Esophagus muscularis mucosa (tissue), 4 donors: ENCODE measurements around the gene GPI. TPM values are rescaled to one million over a fixed set of nuclear protein-coding genes. Genes with fewer than 3 reads are reported as not detected.

Experiments used
- DNase-seq: peaks from one replicate; pipeline ENCODE4 v3.0.0-alpha.2; 2017; ENCODE audit errors: extremely low spot score
- H3K27ac ChIP-seq, 4 donors: fragments of 200-600 bp; sonication (generic); replicated peaks in 1 of 4; 1 replicate in 3 of 4; 2 replicates in 1 of 4; pipeline ENCODE4 v1.5.1; 2016 to 2019; ENCODE audit warnings: mild to moderate bottlenecking in 1 of 4
- H3K27me3 ChIP-seq, 4 donors: fragments of 200-600 bp; sonication (generic); one replicate each; pipeline versions ENCODE4 v1.5.1 to v1.6.0; 2016 to 2019
- H3K36me3 ChIP-seq, 4 donors: fragments of 200-600 bp; sonication (generic); one replicate each; pipeline ENCODE4 v1.5.1; 2016 to 2019
- H3K4me1 ChIP-seq, 4 donors: fragments of 200-600 bp; sonication (generic); one replicate each; pipeline ENCODE4 v1.5.1; 2016 to 2019
- H3K4me3 ChIP-seq, 4 donors: fragments of 200-600 bp; sonication (generic); 1 replicate in 2 of 4; 2 replicates in 2 of 4; pipeline ENCODE4 v1.5.1; 2016 to 2019; ENCODE audit warnings: mild to moderate bottlenecking in 4 of 4, moderate library complexity in 1 of 4
- H3K9me3 ChIP-seq, 4 donors: fragments of 200-600 bp; sonication (generic); 1 replicate in 3 of 4; 2 replicates in 1 of 4; pipeline ENCODE4 v1.5.1; 2016 to 2019
- CTCF ChIP-seq, 3 experiments: fragments of 200-600 bp in 2 of 3; fragments of 450-650 bp in 1 of 3; sonication (generic) in 2 of 3; IDR thresholded peaks; one replicate each; pipeline ENCODE4 v1.5.1; 2017 to 2019; ENCODE audit warnings: antibody characterized with exemption in 3 of 3, mild to moderate bottlenecking in 2 of 3, moderate library complexity in 1 of 3
- EP300 ChIP-seq: sonication (generic); formaldehyde crosslinking; IDR thresholded peaks from one replicate; pipeline ENCODE4 v1.6.1; 2017; ENCODE audit warnings: antibody characterized with exemption
- POLR2A ChIP-seq: fragments of 450-650 bp; IDR thresholded peaks from one replicate; pipeline ENCODE4 v1.6.1; 2017; ENCODE audit warnings: antibody characterized with exemption, moderate library complexity, mild to moderate bottlenecking, low read depth
- POLR2AphosphoS5 ChIP-seq, 2 donors: sonication (generic); formaldehyde crosslinking; IDR thresholded peaks; one replicate each; pipeline ENCODE4 v1.6.1; 2017; ENCODE audit warnings: antibody characterized with exemption in 2 of 2
- WGBS: methylation state at CpG from one replicate; pipeline ENCODE4 v1.1.5; 2018; 5-methylcytosine and 5-hydroxymethylcytosine counted together
- intact Hi-C: fragments of 100-400 bp; cut with DNase I; formaldehyde crosslinking; loops from one replicate; pipeline ENCODE4 v1.15.1; 2023
- total RNA-seq, 4 donors: library from RNA; depleted of rRNA; stranded (reverse); fragments of >200 nt; gene quantifications; one replicate each; pipeline versions ENCODE4 v1.1.0 to v1.2.1, GENCODE V29; 2016

Gene GPI
- total RNA-seq, 4 donors from 2014 or later, result 121 to 313 (median 212) TPM

- WGBS, result 4% methylated on average over 1 of the region's 1 CpG
- Histone ChIP-seq H3K36me3 (peaks cover 36 to 92% (median 73%) of the 10 kb centered on the region in 4 donors), H3K9me3 (no peaks in the 10 kb centered on the region), H3K4me1 (peaks cover 0 to 8% (median 4%) of the 10 kb centered on the region in 4 donors), H3K27ac (no peak overlapping the region), H3K27me3 (no peaks in the 10 kb centered on the region), H3K4me3 (no peak overlapping the region)
- TF ChIP-seq CTCF (IDR thresholded peaks at IDR 0.05) (peak; percentile 54 to 67 (median 58)), EP300 (no peak)
- intact Hi-C loops, result loop anchor here (5.0 kb wide), 1 partner anchor 80 kb away; no protein-coding TSS in a partner anchor
- DNase-seq, result no peak
Measured at GRCh38 chr19:34336781-34337271, 28.2 kb upstream of the GPI start.

- DNase-seq, result no peak
- Histone ChIP-seq H3K4me3 (no peak overlapping the region), H3K27ac (no peak overlapping the region), H3K4me1 (peaks cover 0 to 8% (median 4%) of the 10 kb centered on the region in 4 donors), H3K36me3 (peaks cover 43 to 93% (median 76%) of the 10 kb centered on the region in 4 donors), H3K27me3 (no peaks in the 10 kb centered on the region), H3K9me3 (no peaks in the 10 kb centered on the region)
- intact Hi-C loops, result loop anchor here (5.0 kb wide), 1 partner anchor 80 kb away; no protein-coding TSS in a partner anchor
- no peak for TF ChIP-seq POLR2AphosphoS5 (IDR thresholded peaks at IDR 0.05)
- TF ChIP-seq EP300, result no peak
- no peak for TF ChIP-seq POLR2A
- no peak for TF ChIP-seq CTCF (IDR thresholded peaks at IDR 0.05)
- 88% methylated on average over 2 of the region's 2 CpGs for WGBS
Measured at GRCh38 chr19:34337739-34338138, 27.3 kb upstream of the GPI start.

GRCh38 chr19:34341935-34342680 lies 22.9 kb upstream of the GPI start:
- TF ChIP-seq CTCF (IDR thresholded peaks at IDR 0.05), result no peak
- no peak for TF ChIP-seq POLR2A
- TF ChIP-seq POLR2AphosphoS5 (IDR thresholded peaks at IDR 0.05), result no peak
- no peak for TF ChIP-seq EP300
- Histone ChIP-seq H3K27ac (no peak overlapping the region), H3K4me3 (no peak overlapping the region), H3K27me3 (no peaks in the 10 kb centered on the region), H3K4me1 (peaks cover 0 to 4% (median under 1%) of the 10 kb centered on the region in 4 donors), H3K36me3 (peaks cover 30 to 96% (median 79%) of the 10 kb centered on the region in 4 donors), H3K9me3 (no peaks in the 10 kb centered on the region)
- intact Hi-C loops, result loop anchor here (10.0 kb wide), 1 partner anchor 107 kb away; no protein-coding TSS in a partner anchor
- DNase-seq, result no peak
- WGBS, result 90% methylated on average over 11 of the region's 12 CpGs

GRCh38 chr19:34343751-34344150 lies 21.2 kb upstream of the GPI start:
- no peaks in the 10 kb centered on the region for H3K9me3 ChIP-seq
- no peak overlapping the region for H3K4me3 ChIP-seq
- TF ChIP-seq EP300 (no peak), POLR2A (no peak), CTCF (IDR thresholded peaks at IDR 0.05) (no peak), POLR2AphosphoS5 (IDR thresholded peaks at IDR 0.05) (no peak)
- intact Hi-C loops, result loop anchor here (10.0 kb wide), 1 partner anchor 109 kb away; no protein-coding TSS in a partner anchor
- peaks cover 33 to 96% (median 78%) of the 10 kb centered on the region in 4 donors for H3K36me3 ChIP-seq
- no peaks in the 10 kb centered on the region for H3K4me1 ChIP-seq
- DNase-seq, result no peak
- H3K27me3 ChIP-seq, result no peaks in the 10 kb centered on the region
- WGBS, result 97% methylated on average over 2 of the region's 2 CpGs
- no peak overlapping the region for H3K27ac ChIP-seq
